Measurements from ENCODE around the gene PIP5K1B. TPM values are rescaled to one million over a fixed set of nuclear protein-coding genes. Genes with fewer than 3 reads are reported as not detected.

The PIP5K1B gene
- total RNA-seq, 1 experiment from 2014 or later, result 10.3 TPM

GRCh38 chr9:68947842-68948569 lies 243.0 kb downstream of the PIP5K1B start:
- Mint-ChIP-seq H3K27ac (ENCODE audit: unreplicated experiment) (no peak overlapping the region), H3K4me1 (ENCODE audit: low read depth, unreplicated experiment) (no peaks in the 10 kb centered on the region), H3K36me3 (ENCODE audit: insufficient read depth, unreplicated experiment) (no peaks in the 10 kb centered on the region), H3K4me3 (ENCODE audit: unreplicated experiment) (no peak overlapping the region), H3K9me3 (ENCODE audit: unreplicated experiment) (no peaks in the 10 kb centered on the region), H3K27me3 (ENCODE audit: insufficient read depth, unreplicated experiment) (no peaks in the 10 kb centered on the region)
- Histone ChIP-seq H3K36me3 (ENCODE audit: control insufficient read depth, insufficient read depth, low read length) (no peaks in the 10 kb centered on the region), H3K9me3 (no peaks in the 10 kb centered on the region), H3K4me3 (ENCODE audit: low read depth, low read length) (no peak overlapping the region), H3K27me3 (replicated peaks; ENCODE audit: control insufficient read depth, insufficient read depth, low read length) (no peaks in the 10 kb centered on the region), H3K4me1 (no peaks in the 10 kb centered on the region)
- no peak for DNase-seq
- POLR2A ChIA-PET, result no interaction called here
- no peak for TF ChIP-seq CTCF (IDR thresholded peaks at IDR 0.05; ENCODE audit: insufficient read depth in 1 of 2, low read depth in 1 of 2, low read length in 1 of 2, severe bottlenecking in 1 of 2, unreplicated experiment in 1 of 2)
- intact Hi-C loops (cut with micrococcal nuclease; ENCODE audit: unreplicated experiment), result no loop called here
- no TSS peak for BruUV-seq (replicated peaks)
- CTCF ChIA-PET, result no interaction called here

- no peaks in the 10 kb centered on the region for H3K4me1 ChIP-seq
- no peak for TF ChIP-seq CTCF (IDR thresholded peaks at IDR 0.05; ENCODE audit: insufficient read depth in 1 of 2, low read depth in 1 of 2, low read length in 1 of 2, severe bottlenecking in 1 of 2, unreplicated experiment in 1 of 2)
- no peak overlapping the region for H3K4me3 ChIP-seq (ENCODE audit: low read depth, low read length)
- no peaks in the 10 kb centered on the region for H3K36me3 Mint-ChIP-seq (ENCODE audit: insufficient read depth, unreplicated experiment)
- BruUV-seq (replicated peaks), result no TSS peak
- no peaks in the 10 kb centered on the region for H3K9me3 ChIP-seq
- no peaks in the 10 kb centered on the region for H3K4me1 Mint-ChIP-seq (ENCODE audit: low read depth, unreplicated experiment)
- ChIA-PET CTCF (no interaction called here), POLR2A (no interaction called here)
- H3K27me3 ChIP-seq (replicated peaks; ENCODE audit: control insufficient read depth, insufficient read depth, low read length), result no peaks in the 10 kb centered on the region
- H3K27ac Mint-ChIP-seq (ENCODE audit: unreplicated experiment), result no peak overlapping the region
- intact Hi-C loops (cut with micrococcal nuclease; ENCODE audit: unreplicated experiment), result no loop called here
- no peaks in the 10 kb centered on the region for H3K27me3 Mint-ChIP-seq (ENCODE audit: insufficient read depth, unreplicated experiment)
- DNase-seq, result no peak
- H3K36me3 ChIP-seq (ENCODE audit: control insufficient read depth, insufficient read depth, low read length), result no peaks in the 10 kb centered on the region
- no peaks in the 10 kb centered on the region for H3K9me3 Mint-ChIP-seq (ENCODE audit: unreplicated experiment)
- no peak overlapping the region for H3K4me3 Mint-ChIP-seq (ENCODE audit: unreplicated experiment)
These were observed 244.4 kb downstream of the PIP5K1B start for GRCh38 chr9:68949271-68950000.

GRCh38 chr9:68950188-68950587 lies 245.1 kb downstream of the PIP5K1B start:
- intact Hi-C loops (cut with micrococcal nuclease; ENCODE audit: unreplicated experiment), result no loop called here
- H3K9me3 Mint-ChIP-seq (ENCODE audit: unreplicated experiment), result no peaks in the 10 kb centered on the region
- ChIA-PET POLR2A (no interaction called here), CTCF (no interaction called here)
- BruUV-seq (replicated peaks), result no TSS peak
- Histone ChIP-seq H3K36me3 (ENCODE audit: control insufficient read depth, insufficient read depth, low read length) (no peaks in the 10 kb centered on the region), H3K4me3 (ENCODE audit: low read depth, low read length) (no peak overlapping the region), H3K4me1 (no peaks in the 10 kb centered on the region), H3K27me3 (replicated peaks; ENCODE audit: control insufficient read depth, insufficient read depth, low read length) (no peaks in the 10 kb centered on the region), H3K9me3 (no peaks in the 10 kb centered on the region)
- DNase-seq, result no peak
- no peaks in the 10 kb centered on the region for H3K36me3 Mint-ChIP-seq (ENCODE audit: insufficient read depth, unreplicated experiment)
- no peak overlapping the region for H3K4me3 Mint-ChIP-seq (ENCODE audit: unreplicated experiment)
- no peak for TF ChIP-seq CTCF (IDR thresholded peaks at IDR 0.05; ENCODE audit: insufficient read depth in 1 of 2, low read depth in 1 of 2, low read length in 1 of 2, severe bottlenecking in 1 of 2, unreplicated experiment in 1 of 2)
- no peaks in the 10 kb centered on the region for H3K4me1 Mint-ChIP-seq (ENCODE audit: low read depth, unreplicated experiment)
- no peak overlapping the region for H3K27ac Mint-ChIP-seq (ENCODE audit: unreplicated experiment)
- no peaks in the 10 kb centered on the region for H3K27me3 Mint-ChIP-seq (ENCODE audit: insufficient read depth, unreplicated experiment)

Measured in Caco-2 (cell line).